ENCODE data around the gene ABR. TPM values are rescaled to one million over a fixed set of nuclear protein-coding genes. Genes with fewer than 3 reads are reported as not detected.

ABR gene
- total RNA-seq, 1 donor from 2014 or later: 138 TPM

DNA sequence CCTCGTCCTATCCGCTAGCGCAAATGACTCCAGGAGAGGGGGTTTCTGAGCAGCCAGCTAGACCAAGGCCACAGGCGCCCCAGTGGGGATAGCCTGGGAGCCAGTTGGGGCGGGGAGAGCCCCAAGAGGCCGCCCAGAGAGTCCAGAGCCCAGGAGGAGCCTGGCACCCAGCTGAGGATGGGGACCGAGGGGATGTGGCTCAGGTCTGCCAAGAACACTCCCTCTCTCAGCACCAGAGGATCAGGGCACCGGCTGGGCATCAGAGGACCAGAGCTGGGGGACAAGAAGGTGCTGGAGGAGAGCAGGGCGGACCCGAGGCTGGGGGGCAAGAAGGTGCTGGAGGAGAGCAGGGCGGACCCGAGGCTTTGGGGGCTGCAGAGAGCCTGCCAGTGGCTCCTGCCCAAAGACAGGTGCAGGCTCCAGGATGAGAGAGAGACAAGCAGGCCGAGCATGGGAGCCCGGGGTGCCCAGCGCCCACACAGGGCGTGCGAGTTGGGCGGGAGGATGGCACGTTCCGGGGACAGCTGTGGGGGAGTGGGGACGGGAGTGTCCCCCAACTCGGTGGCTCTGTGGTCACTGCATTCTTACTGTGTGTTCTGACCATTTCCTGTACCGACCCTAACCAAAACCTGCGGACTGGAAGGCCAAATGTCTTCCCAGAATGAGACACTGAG is 143.5 kb downstream of the ABR start:
- intact Hi-C loops (cut with micrococcal nuclease): no loop called here

DNA sequence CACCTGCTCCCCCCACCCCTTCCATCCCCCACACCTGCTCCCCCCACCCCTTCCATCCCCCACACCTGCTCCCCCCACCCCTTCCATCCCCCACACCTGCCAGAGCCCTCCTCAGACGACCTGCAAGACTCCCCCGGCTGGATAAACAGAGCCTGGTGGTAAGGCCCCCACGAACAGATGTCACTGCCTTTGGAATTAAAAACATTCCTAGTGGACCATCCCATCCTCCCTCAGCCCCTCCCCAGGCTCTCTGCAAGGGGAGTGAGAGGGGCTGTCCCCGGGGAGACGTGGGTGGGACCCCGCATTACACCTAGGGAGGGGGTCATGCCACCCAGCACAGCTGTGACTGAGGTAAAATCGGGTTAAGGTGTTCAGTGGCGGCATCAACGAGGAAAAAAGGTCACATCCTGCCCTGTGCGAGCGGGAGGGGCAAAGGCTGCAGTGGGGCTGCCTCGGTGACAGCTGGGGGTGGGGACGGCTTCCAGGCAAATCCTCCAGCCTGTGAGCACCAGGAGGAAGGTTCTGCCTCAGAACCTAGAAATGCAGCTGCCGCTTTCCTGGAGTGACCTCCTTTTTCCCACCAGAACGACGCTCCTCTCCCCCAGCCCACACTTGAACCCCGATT is 144.1 kb downstream of the ABR start:
- intact Hi-C loops (cut with micrococcal nuclease): no loop called here

- intact Hi-C loops (cut with micrococcal nuclease): no loop called here
Measured at GRCh38 chr17:1034652-1035210, 145.1 kb downstream of the ABR start.

GRCh38 chr17:1033503-1033902 is 146.3 kb downstream of the ABR start:
- intact Hi-C loops (cut with micrococcal nuclease): no loop called here

DNA sequence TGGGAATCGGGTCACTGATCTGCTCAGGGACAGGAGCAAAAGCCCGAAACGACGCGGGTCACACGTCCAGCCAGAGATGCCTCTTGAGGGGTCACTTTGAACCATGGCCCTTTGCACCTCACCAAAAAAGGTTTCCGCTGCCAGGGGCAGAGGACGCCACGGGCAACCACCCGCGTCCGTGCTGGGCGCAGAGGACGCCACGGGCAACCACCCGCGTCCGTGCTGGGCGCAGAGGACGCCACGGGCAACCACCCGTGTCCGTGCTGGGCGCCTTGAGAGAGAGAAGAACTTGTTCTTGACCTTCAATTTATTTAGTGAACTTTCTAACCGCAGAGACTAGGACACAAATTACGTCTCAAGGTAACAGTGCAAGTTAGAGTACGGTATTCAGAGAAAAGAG is 147.4 kb downstream of the ABR start:
- intact Hi-C loops (cut with micrococcal nuclease): no loop called here

- intact Hi-C loops (cut with micrococcal nuclease): no loop called here
Measured at GRCh38 chr17:1031711-1032110, 148.1 kb downstream of the ABR start.

GRCh38 chr17:1030684-1031532 is 148.9 kb downstream of the ABR start:
- intact Hi-C loops (cut with micrococcal nuclease): no loop called here

DNA sequence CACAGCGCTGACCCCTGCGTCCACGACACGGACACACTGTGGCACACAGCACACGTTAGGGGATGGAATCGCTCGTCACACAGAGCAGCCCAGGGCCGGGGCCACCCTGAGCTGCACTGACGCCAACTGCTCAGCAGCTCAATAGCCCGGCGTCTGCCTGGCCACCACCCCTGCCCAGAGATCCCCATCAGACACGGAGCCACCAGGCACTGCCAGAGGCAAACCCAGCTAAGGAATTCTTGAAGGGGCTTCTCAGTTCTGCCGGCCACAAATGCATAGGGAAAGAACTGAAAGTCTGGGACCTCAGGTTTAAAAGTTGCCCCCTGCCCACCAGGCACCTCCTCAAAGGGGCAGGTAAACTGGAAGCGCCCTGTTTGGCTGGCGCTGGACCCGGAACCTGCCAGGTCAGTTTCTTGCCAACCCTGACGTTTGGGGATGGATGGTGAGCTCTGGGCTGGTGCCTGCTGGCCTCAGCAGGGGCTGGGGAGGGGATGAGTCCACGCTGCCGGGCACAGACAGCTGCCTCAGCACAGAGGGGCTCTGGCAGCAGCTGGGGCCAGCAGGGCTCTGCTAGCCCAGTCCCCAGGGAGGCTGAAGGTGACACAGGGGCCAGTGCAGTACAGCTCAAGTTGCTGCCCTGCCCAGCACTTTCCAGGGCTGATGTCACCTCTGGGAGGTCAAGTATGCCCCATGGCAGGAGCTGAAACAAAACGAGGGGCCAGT is 149.7 kb downstream of the ABR start:
- intact Hi-C loops (cut with micrococcal nuclease): no loop called here

DNA sequence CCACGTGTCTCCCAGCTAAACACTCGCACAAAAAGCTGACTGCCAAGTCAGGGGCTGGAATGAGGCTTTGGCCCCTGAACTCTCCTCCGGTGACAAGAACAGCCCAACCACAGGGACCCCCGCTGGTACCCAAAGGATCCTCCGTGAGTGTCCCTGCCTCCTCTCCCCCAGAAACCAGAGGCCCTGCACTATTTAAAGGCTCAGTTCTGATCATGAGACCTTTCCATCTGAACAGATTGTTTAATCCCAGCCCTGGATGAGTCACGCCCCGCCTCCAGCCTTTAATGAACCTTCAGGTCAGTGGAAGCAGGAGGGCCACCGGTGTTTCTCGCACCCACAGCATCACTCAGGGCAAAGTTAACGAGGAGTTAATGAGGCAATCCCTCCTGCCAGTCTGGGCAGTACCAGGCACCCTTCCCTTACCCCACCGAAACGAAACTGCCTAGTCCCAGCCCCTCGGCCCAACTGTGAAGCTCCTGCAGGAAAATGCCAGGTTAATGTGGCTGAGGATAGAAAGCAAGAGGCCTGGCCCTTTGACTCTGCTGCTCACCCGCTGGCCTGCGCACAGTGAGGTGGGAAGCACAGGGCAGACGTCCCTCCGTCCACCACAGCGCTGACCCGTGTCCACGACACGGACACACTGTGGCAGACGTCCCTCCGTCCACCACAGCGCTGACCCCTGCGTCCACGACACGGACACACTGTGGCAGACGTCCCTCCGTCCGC is 150.4 kb downstream of the ABR start:
- intact Hi-C loops (cut with micrococcal nuclease): no loop called here

DNA sequence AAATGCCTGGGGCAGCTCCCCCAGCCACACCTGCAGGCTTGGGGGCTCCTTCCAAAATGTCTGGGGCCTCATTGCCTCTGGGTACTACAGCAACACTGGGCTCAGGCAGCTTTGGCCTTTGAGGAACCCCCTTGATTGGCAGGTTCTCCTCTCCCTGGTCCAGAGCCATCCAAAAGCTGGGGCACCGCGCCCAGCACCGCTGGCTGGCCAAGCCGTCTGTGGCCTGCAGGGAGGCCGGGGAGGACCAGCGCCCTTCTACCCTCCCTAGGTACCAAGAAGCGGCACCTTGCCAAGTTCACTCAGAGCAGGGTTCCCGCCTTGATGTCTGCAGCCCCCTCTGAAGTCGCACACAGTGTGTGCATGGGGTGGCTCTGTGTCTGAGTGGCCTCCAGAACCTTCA is 152.7 kb downstream of the ABR start:
- intact Hi-C loops (cut with micrococcal nuclease): no loop called here

DNA sequence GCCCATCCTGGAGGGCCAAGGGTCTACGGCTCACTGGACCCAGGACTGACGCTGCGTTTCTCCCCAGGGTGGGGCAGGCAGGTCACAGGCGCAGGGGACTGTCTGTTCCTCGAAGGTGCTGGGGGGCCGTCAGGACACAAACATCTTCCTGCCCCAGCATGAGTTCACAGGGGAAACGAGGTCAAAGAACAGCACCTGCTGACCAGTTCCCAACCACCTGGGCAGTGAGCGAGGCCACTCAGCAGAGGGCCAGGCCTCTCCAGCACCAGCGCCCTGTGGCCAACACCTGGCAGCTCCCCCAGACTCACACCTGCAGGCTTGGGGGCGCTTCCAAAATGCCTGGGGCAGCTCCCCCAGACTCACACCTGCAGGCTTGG is 153.2 kb downstream of the ABR start:
- intact Hi-C loops (cut with micrococcal nuclease): no loop called here

- intact Hi-C loops (cut with micrococcal nuclease): no loop called here
Measured at GRCh38 chr17:1025733-1026598, 153.8 kb downstream of the ABR start.

DNA sequence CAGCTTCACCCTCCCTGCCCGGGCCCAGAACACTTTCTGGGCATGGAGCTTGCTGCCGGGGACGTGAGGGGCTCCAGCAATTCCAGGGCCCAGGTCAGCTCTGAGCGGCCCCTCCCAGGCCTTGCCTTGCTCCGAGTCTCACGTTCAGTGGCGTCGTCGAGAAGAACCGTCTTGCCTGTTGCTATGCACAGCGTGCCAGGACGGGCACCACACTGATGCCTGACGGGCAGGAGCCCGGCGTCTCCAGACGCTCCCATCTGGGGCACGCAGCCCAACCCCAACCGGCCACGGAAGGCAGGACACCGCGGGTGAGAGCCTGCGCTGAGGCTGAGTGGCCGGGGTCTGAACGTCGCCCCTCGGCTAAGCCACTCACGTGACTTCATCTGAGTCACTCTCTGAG is 155.7 kb downstream of the ABR start:
- intact Hi-C loops (cut with micrococcal nuclease): no loop called here

GRCh38 chr17:1022278-1023024 is 157.3 kb downstream of the ABR start:
- intact Hi-C loops (cut with micrococcal nuclease): no loop called here

GRCh38 chr17:1021147-1021546 is 158.6 kb downstream of the ABR start:
- intact Hi-C loops (cut with micrococcal nuclease): no loop called here

DNA sequence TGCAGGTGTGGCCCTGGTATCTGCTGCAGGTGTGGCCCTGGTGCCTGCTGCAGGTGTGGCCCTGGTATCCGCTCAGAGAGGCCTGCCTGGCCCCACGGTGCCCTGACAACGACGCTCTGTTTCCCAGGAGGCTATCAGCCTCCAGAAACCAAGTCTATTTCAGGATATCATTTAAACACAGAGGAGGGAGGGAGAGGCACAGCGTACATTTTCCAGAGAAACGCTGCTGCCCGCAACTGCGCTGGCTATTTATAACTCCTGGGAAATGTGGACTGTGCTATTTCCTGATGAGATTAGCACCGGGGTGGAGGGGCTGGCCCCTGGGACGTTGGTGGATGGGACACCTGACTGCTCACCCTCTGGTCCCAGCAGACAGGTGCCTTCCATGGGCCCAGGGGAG is 160.3 kb downstream of the ABR start:
- intact Hi-C loops (cut with micrococcal nuclease): no loop called here

- intact Hi-C loops (cut with micrococcal nuclease): no loop called here
Measured at GRCh38 chr17:1018547-1018946, 161.2 kb downstream of the ABR start.

- intact Hi-C loops (cut with micrococcal nuclease): no loop called here
Measured at GRCh38 chr17:1013729-1014090, 166.1 kb downstream of the ABR start.
